Chondrocyte (in vitro differentiated cells): Measurements from ENCODE around the gene MYO10. TPM values are rescaled to one million over a fixed set of nuclear protein-coding genes. Genes with fewer than 3 reads are reported as not detected.

Source experiments
- DNase-seq: peaks from one replicate; pipeline ENCODE4 v3.0.0; 2021; ENCODE audit warnings: mixed read lengths, low spot score
- H3K27ac Mint-ChIP-seq: one replicate; pipeline ENCODE4 v1.8.0; 2021; ENCODE audit warnings: mild to moderate bottlenecking, moderate library complexity, mixed read lengths; ENCODE audit not compliant: unreplicated experiment
- H3K27me3 Mint-ChIP-seq: 2 replicates; pipeline ENCODE4 v1.8.0; 2021; ENCODE audit warnings: low read depth, mixed read lengths
- H3K36me3 Mint-ChIP-seq: 2 replicates; pipeline ENCODE4 v1.8.0; 2021; ENCODE audit warnings: low read depth, mixed read lengths
- H3K4me1 Mint-ChIP-seq: 2 replicates; pipeline ENCODE4 v1.8.0; 2021; ENCODE audit warnings: low read depth, mild to moderate bottlenecking, mixed read lengths
- H3K4me3 Mint-ChIP-seq: one replicate; pipeline ENCODE4 v1.8.0; 2021; ENCODE audit warnings: mild to moderate bottlenecking, moderate library complexity, mixed read lengths; ENCODE audit not compliant: unreplicated experiment
- H3K9me3 Mint-ChIP-seq: 2 replicates; pipeline ENCODE4 v1.8.0; 2021; ENCODE audit warnings: low read depth, mixed read lengths
- CTCF ChIP-seq: fragments of 200-600 bp; sonication (generic); IDR thresholded peaks from 2 replicates; pipeline ENCODE4 v1.5.0; 2021; ENCODE audit warnings: antibody characterized with exemption, mild to moderate bottlenecking, moderate library complexity
- total RNA-seq: library from RNA; stranded (reverse); gene quantifications from 3 replicates; pipeline ENCODE4 v1.2.1, GENCODE V29; 2021

The MYO10 gene
- total RNA-seq, 1 donor from 2014 or later, result 51.9 TPM

- no peak overlapping the region for H3K27ac Mint-ChIP-seq
These were observed 129.2 kb downstream of the MYO10 start for GRCh38 chr5:16806711-16807546.

GRCh38 chr5:16805486-16805885 lies 130.6 kb downstream of the MYO10 start:
- no peak overlapping the region for H3K4me3 Mint-ChIP-seq
- peak overlapping the region; percentile 61 for H3K27ac Mint-ChIP-seq
- TF ChIP-seq CTCF, result peak; percentile 66
- DNase-seq, result no peak
- H3K27me3 Mint-ChIP-seq, result no peaks in the 10 kb centered on the region
- H3K36me3 Mint-ChIP-seq, result peaks cover 2% of the 10 kb centered on the region
- H3K4me1 Mint-ChIP-seq, result peaks cover 54% of the 10 kb centered on the region
- no peaks in the 10 kb centered on the region for H3K9me3 Mint-ChIP-seq

More at GRCh38 chr5:16806711-16807546, 129.2 kb downstream of the MYO10 start:
- Mint-ChIP-seq H3K36me3 (peaks cover 1% of the 10 kb centered on the region), H3K4me3 (no peak overlapping the region), H3K4me1 (peaks cover 55% of the 10 kb centered on the region), H3K27me3 (no peaks in the 10 kb centered on the region), H3K9me3 (no peaks in the 10 kb centered on the region)
- DNase-seq, result no peak
- TF ChIP-seq CTCF, result no peak

GRCh38 chr5:16803831-16804230 lies 132.3 kb downstream of the MYO10 start:
- Mint-ChIP-seq H3K27ac (no peak overlapping the region), H3K4me3 (no peak overlapping the region), H3K27me3 (no peaks in the 10 kb centered on the region), H3K4me1 (peaks cover 38% of the 10 kb centered on the region), H3K36me3 (peaks cover 2% of the 10 kb centered on the region), H3K9me3 (no peaks in the 10 kb centered on the region)
- no peak for DNase-seq
- no peak for TF ChIP-seq CTCF

GRCh38 chr5:16800477-16800876 lies 135.6 kb downstream of the MYO10 start:
- no peak overlapping the region for H3K27ac Mint-ChIP-seq
- no peak for DNase-seq
- H3K9me3 Mint-ChIP-seq, result no peaks in the 10 kb centered on the region
- no peak overlapping the region for H3K4me3 Mint-ChIP-seq
- no peak for TF ChIP-seq CTCF
- peaks cover 2% of the 10 kb centered on the region for H3K36me3 Mint-ChIP-seq
- H3K27me3 Mint-ChIP-seq, result no peaks in the 10 kb centered on the region
- peaks cover 23% of the 10 kb centered on the region for H3K4me1 Mint-ChIP-seq

- Mint-ChIP-seq H3K4me3 (no peak overlapping the region), H3K27ac (no peak overlapping the region), H3K4me1 (peaks cover 24% of the 10 kb centered on the region), H3K27me3 (no peaks in the 10 kb centered on the region), H3K36me3 (peaks cover 2% of the 10 kb centered on the region), H3K9me3 (no peaks in the 10 kb centered on the region)
- TF ChIP-seq CTCF, result no peak
- no peak for DNase-seq
These were observed 136.3 kb downstream of the MYO10 start for GRCh38 chr5:16799796-16800195.
